H1 (cell line): ENCODE results near the gene IRS1. TPM values are rescaled to one million over a fixed set of nuclear protein-coding genes. Genes with fewer than 3 reads are reported as not detected.

ENCODE experiments used
- CTCF ChIA-PET: fragments of 300-600 bp; sonication (Branson Sonifier 250); formaldehyde crosslinking; loops from one replicate; lab custom pipeline; 2021; ENCODE audit not compliant: partially characterized antibody; lab: Charles Lee
- POLR2A ChIA-PET: fragments of 300-600 bp; sonication (Branson Sonifier 250); formaldehyde crosslinking; loops from one replicate; lab custom pipeline; 2021; ENCODE audit warnings: inconsistent platforms; ENCODE audit not compliant: partially characterized antibody; lab: Charles Lee
- DNase-seq, 2 experiments: peaks; one replicate each; pipeline versions ENCODE4 v3.0.0 to v3.0.0-alpha.2; 2010 to 2022; ENCODE audit warnings: low spot score in 2 of 2, low read depth in 1 of 2, mixed read lengths in 1 of 2
- FAIRE-seq: peaks from 2 replicates; lab custom pipeline; 2011; peaks lifted over from hg19 to GRCh38; lab: Jason Lieb, UNC
- H2AFZ ChIP-seq: 2 replicates; pipeline ENCODE4 v1.8.1; 2012; ENCODE audit warnings: low read length, inconsistent platforms
- H2AK5ac ChIP-seq: 2 replicates; pipeline ENCODE4 v1.6.1; 2013; ENCODE audit warnings: low read depth, low read length
- H2BK120ac ChIP-seq: replicated peaks from 2 replicates; pipeline ENCODE3; 2013; ENCODE audit warnings: low read depth, low read length, inconsistent platforms
- H2BK12ac ChIP-seq: 2 replicates; pipeline ENCODE4 v1.6.1; 2013; ENCODE audit warnings: low read depth, low read length
- H2BK15ac ChIP-seq: 2 replicates; pipeline ENCODE4 v1.6.1; 2013; ENCODE audit warnings: low read length
- H2BK20ac ChIP-seq: 2 replicates; pipeline ENCODE4 v1.6.1; 2013; ENCODE audit warnings: low read length
- H2BK5ac ChIP-seq: 2 replicates; pipeline ENCODE4 v1.6.1; 2013; ENCODE audit warnings: low read depth, low read length
- H3K14ac ChIP-seq: 2 replicates; pipeline ENCODE4 v1.6.1; 2013; ENCODE audit warnings: inconsistent platforms; ENCODE audit not compliant: insufficient read length
- H3K18ac ChIP-seq: 2 replicates; pipeline ENCODE4 v1.6.1; 2013; ENCODE audit warnings: low read length; ENCODE audit errors: extremely low read depth
- H3K23ac ChIP-seq: 2 replicates; pipeline ENCODE4 v1.6.1; 2013; ENCODE audit warnings: inconsistent platforms; ENCODE audit not compliant: insufficient read length
- H3K23me2 ChIP-seq: 2 replicates; pipeline ENCODE4 v1.6.1; 2013; ENCODE audit warnings: low read depth, low read length
- H3K27ac ChIP-seq: 2 replicates; pipeline ENCODE4 v1.6.1; 2011; ENCODE audit warnings: low read depth, low read length, inconsistent platforms
- H3K27me3 ChIP-seq, 4 experiments: replicated peaks in 1 of 4; 1 replicate in 1 of 4; 2 replicates in 3 of 4; pipeline versions ENCODE4 v1.6.1 to v1.8.1; 2011 to 2013; ENCODE audit warnings: low read length in 3 of 4, mild to moderate bottlenecking in 3 of 4, inconsistent platforms in 2 of 4, mixed read lengths in 2 of 4, moderate library complexity in 1 of 4; ENCODE audit not compliant: control insufficient read depth in 3 of 4, insufficient read depth in 3 of 4; ENCODE audit errors: extremely low read depth in 1 of 4
- H3K36me3 ChIP-seq, 4 experiments: 2 replicates each; pipeline versions ENCODE4 v1.6.1 to v1.8.1; 2011 to 2013; ENCODE audit warnings: mild to moderate bottlenecking in 4 of 4, low read length in 3 of 4, moderate library complexity in 2 of 4, control low read depth in 1 of 4, inconsistent platforms in 1 of 4; ENCODE audit not compliant: insufficient read depth in 4 of 4, control insufficient read depth in 2 of 4
- H3K4ac ChIP-seq: replicated peaks from 2 replicates; pipeline ENCODE3; 2013; ENCODE audit warnings: low read length, low read depth, mixed read lengths, inconsistent platforms; ENCODE audit not compliant: insufficient read length
- H3K4me1 ChIP-seq, 4 experiments: replicated peaks in 1 of 4; 1 replicate in 1 of 4; 2 replicates in 3 of 4; pipeline versions ENCODE4 v1.6.1 to v1.8.1; 2011 to 2013; ENCODE audit warnings: low read length in 3 of 4, inconsistent platforms in 2 of 4, mixed read lengths in 1 of 4; ENCODE audit not compliant: insufficient read depth in 4 of 4, control insufficient read depth in 3 of 4
- H3K4me2 ChIP-seq, 2 experiments: 2 replicates each; pipeline versions ENCODE4 v1.6.1 to v1.8.1; 2011 to 2013; ENCODE audit warnings: low read depth in 2 of 2, low read length in 2 of 2, control low read depth in 1 of 2, inconsistent platforms in 1 of 2, mild to moderate bottlenecking in 1 of 2; ENCODE audit not compliant: insufficient read depth in 1 of 2
- H3K4me3 ChIP-seq, 4 experiments: fragments of 200-600, 300-600 bp in 1 of 4; sonication (generic), shearing (Covaris generic), sonication (Bioruptor Twin) in 1 of 4; 2 replicates each; pipeline versions ENCODE4 v1.5.1 to v1.8.1; 2011 to 2016; ENCODE audit warnings: low read length in 4 of 4, low read depth in 3 of 4, control low read depth in 2 of 4, inconsistent platforms in 2 of 4, mild to moderate bottlenecking in 2 of 4, mixed read lengths in 1 of 4, moderate library complexity in 1 of 4; ENCODE audit not compliant: insufficient read depth in 2 of 4; ENCODE audit errors: extremely low read depth in 1 of 4
- H3K56ac ChIP-seq: replicated peaks from 2 replicates; pipeline ENCODE3; 2013; ENCODE audit warnings: low read depth, mild to moderate bottlenecking, mixed read lengths, low read length, inconsistent platforms; ENCODE audit not compliant: insufficient read length
- H3K79me1 ChIP-seq: 2 replicates; pipeline ENCODE4 v1.6.1; 2013; ENCODE audit warnings: low read depth, low read length, control low read depth
- H3K79me2 ChIP-seq, 2 experiments: 2 replicates each; pipeline versions ENCODE4 v1.6.1 to v1.8.1; 2012 to 2013; ENCODE audit warnings: low read length in 2 of 2, mild to moderate bottlenecking in 2 of 2, inconsistent platforms in 1 of 2; ENCODE audit not compliant: insufficient read depth in 2 of 2, control insufficient read depth in 1 of 2
- H3K9ac ChIP-seq, 4 experiments: replicated peaks in 1 of 4; 1 replicate in 1 of 4; 2 replicates in 3 of 4; pipeline versions ENCODE4 v1.6.1 to v1.8.1; 2011 to 2013; ENCODE audit warnings: low read depth in 3 of 4, low read length in 3 of 4, control low read depth in 2 of 4, mild to moderate bottlenecking in 2 of 4, moderate library complexity in 2 of 4, inconsistent platforms in 1 of 4; ENCODE audit errors: extremely low read depth in 1 of 4
- H3K9me3 ChIP-seq, 2 experiments: 2 replicates each; pipeline versions ENCODE4 v1.6.1 to v1.8.1; 2012 to 2013; ENCODE audit warnings: mild to moderate bottlenecking in 2 of 2, moderate library complexity in 2 of 2, control low read depth in 1 of 2, inconsistent platforms in 1 of 2, low read depth in 1 of 2, low read length in 1 of 2, mixed read lengths in 1 of 2; ENCODE audit not compliant: insufficient read depth in 2 of 2
- H4K20me1 ChIP-seq, 2 experiments: replicated peaks in 1 of 2; 2 replicates each; pipeline versions ENCODE3 to v1.8.1; 2011 to 2013; ENCODE audit warnings: inconsistent platforms in 2 of 2, low read length in 2 of 2, mild to moderate bottlenecking in 1 of 2; ENCODE audit not compliant: insufficient read depth in 2 of 2, control insufficient read depth in 1 of 2
- H4K5ac ChIP-seq: 2 replicates; pipeline ENCODE4 v1.6.1; 2013; ENCODE audit warnings: low read length, low read depth, mixed read lengths, inconsistent platforms; ENCODE audit not compliant: insufficient read length
- H4K8ac ChIP-seq: 2 replicates; pipeline ENCODE4 v1.8.0; 2013; ENCODE audit warnings: mild to moderate bottlenecking, moderate library complexity, low read length, inconsistent platforms; ENCODE audit not compliant: insufficient read depth; ENCODE audit errors: extremely low read depth
- H4K91ac ChIP-seq: replicated peaks from 2 replicates; pipeline ENCODE3; 2013; ENCODE audit warnings: low read length, mixed read lengths, inconsistent platforms; ENCODE audit not compliant: insufficient read length
- SP1 ChIP-seq: IDR thresholded peaks from 2 replicates; pipeline ENCODE4 v1.6.1; 2011; ENCODE audit warnings: low read depth, low read length
- WGBS, 2 experiments: shearing (Covaris generic) in 1 of 2; methylation state at CpG; one replicate each; pipeline versions ENCODE4 v1.1.6 to v1.1.7; 2013 to 2015; ENCODE audit warnings: low lambda C conversion rate in 2 of 2, mixed read lengths in 2 of 2, inconsistent platforms in 1 of 2, low coverage in 1 of 2, missing lambda C conversion rate in 1 of 2; ENCODE audit not compliant: insufficient replicate concordance in 2 of 2, insufficient coverage in 1 of 2, insufficient read length in 1 of 2; ENCODE audit errors: extremely low coverage in 1 of 2, missing lambda C conversion rate in 1 of 2; 5-methylcytosine and 5-hydroxymethylcytosine counted together
- polyA plus RNA-seq, 7 experiments: library from polyadenylated mRNA; depleted of rRNA in 3 of 7; stranded (reverse) in 5 of 7; unstranded in 2 of 7; fragments of >200 nt in 5 of 7; fragments of 200-250 nt in 2 of 7; gene quantifications; 1 replicate in 5 of 7; 2 replicates in 1 of 7; 4 replicates in 1 of 7; pipeline versions ENCODE4 v1.2.1 to v1.2.3, GENCODE V29; 2011 to 2013; ENCODE audit warnings: missing spikeins in 2 of 7, mixed read lengths in 2 of 7
- total RNA-seq: library from RNA; stranded (reverse); fragmentation: NEBNext Ultra II Directional; extraction: Animal tissue kit (Norgen Biotek cat#: 25700); gene quantifications from 2 replicates; pipeline ENCODE4 v1.2.1, GENCODE V29; 2021

The IRS1 gene
- total and polyA plus RNA-seq, 2 of the 8 experiments (the other 6 are each of a cell fraction or from before 2014, with no cell fraction given) = 9.1 to 26.9 TPM

GRCh38 chr2:226733189-226733858, 66.3 kb downstream of the IRS1 start:
- FAIRE-seq = no peak
- no peak overlapping the region for H4K5ac ChIP-seq
- no peak overlapping the region for H4K91ac ChIP-seq
- 93% methylated on average over 6 of the region's 6 CpGs; no CpG with 5 or more reads in 1 of the 2 experiments for WGBS, 2 experiments
- no peak overlapping the region for H2BK5ac ChIP-seq
- H3K23ac ChIP-seq = no peak overlapping the region
- no peak overlapping the region for H2BK20ac ChIP-seq
- no peak overlapping the region for H3K9ac ChIP-seq
- no peak overlapping the region for H3K56ac ChIP-seq
- H3K79me1 ChIP-seq = no peaks in the 10 kb centered on the region
- no peak overlapping the region for H2BK12ac ChIP-seq
- no peak overlapping the region for H3K18ac ChIP-seq
- H3K27ac ChIP-seq = no peak overlapping the region
- ChIA-PET POLR2A (no interaction called here), CTCF (interaction anchor here (0.8 to 1.5 kb wide), 3 partner anchors 9 to 517 kb away, joined by 3 to 4 read pairs (median 4); no protein-coding TSS in a partner anchor)
- DNase-seq = no peak
- no peak for TF ChIP-seq SP1
- H4K20me1 ChIP-seq = no peaks in the 10 kb centered on the region
- H3K9me3 ChIP-seq = no peaks in the 10 kb centered on the region
- no peak overlapping the region for H3K4ac ChIP-seq
- H3K79me2 ChIP-seq = peaks cover 0 to 3% of the 10 kb centered on the region in 2 experiments; a peak in 2 of 4 replicates
- H2AFZ ChIP-seq = no peak overlapping the region
- no peaks in the 10 kb centered on the region for H3K4me1 ChIP-seq
- no peaks in the 10 kb centered on the region; the same call in 1 of the 2 replicates for H3K23me2 ChIP-seq
- H2BK15ac ChIP-seq = no peak overlapping the region
- no peak overlapping the region for H4K8ac ChIP-seq
- no peaks in the 10 kb centered on the region; a peak in 1 of 8 replicates for H3K36me3 ChIP-seq
- H3K14ac ChIP-seq = no peak overlapping the region
- no peak overlapping the region for H3K4me2 ChIP-seq
- no peak overlapping the region for H2AK5ac ChIP-seq
- no peaks in the 10 kb centered on the region for H3K27me3 ChIP-seq
- H3K4me3 ChIP-seq = no peak overlapping the region
- no peak overlapping the region for H2BK120ac ChIP-seq
